DND-41 (cell line): ENCODE data around the gene ZNF644.
"Not testable (repeated sequence)": the region's sequence is repeated elsewhere in the genome, so short reads cannot be mapped to it uniquely, and the experiment has no call there.

Source experiments
- EZH2 ChIP-seq: IDR thresholded peaks from 3 replicates; pipeline ENCODE4 v1.6.1; 2012; ENCODE audit warnings: borderline replicate concordance, low read depth, mild to moderate bottlenecking, moderate library complexity, low read length, inconsistent platforms; ENCODE audit not compliant: severe bottlenecking
- TF ChIP-seq, protein P1 (sequence below): IDR thresholded peaks from 2 replicates; pipeline ENCODE4 v1.5.1; 2012; ENCODE audit warnings: borderline replicate concordance, low read length, moderate library complexity, mild to moderate bottlenecking; ENCODE audit not compliant: poor library complexity, severe bottlenecking; ENCODE audit errors: extremely low read depth

DNA sequence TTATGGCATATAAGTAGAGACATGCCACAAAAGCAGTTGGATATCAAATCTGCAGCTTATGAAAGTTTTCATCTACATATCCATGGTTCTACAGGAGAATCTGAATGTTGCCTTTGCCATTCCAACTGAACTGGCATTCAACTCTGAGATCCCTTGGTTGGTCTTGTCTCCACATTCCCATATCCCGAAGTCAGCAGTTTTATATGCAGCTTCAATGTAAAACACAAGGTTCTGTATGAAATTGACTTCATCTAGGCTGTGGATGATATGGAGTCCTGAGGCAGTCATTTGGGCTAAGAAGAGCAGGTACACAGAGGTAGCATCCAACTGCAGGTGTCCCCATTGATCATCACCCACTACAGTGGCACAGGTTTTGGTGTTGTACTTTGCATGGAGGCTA lies 129.0 kb downstream of the ZNF644 start:
- TF ChIP-seq EZH2: not testable (repeated sequence)
- TF ChIP-seq, protein P1, sequence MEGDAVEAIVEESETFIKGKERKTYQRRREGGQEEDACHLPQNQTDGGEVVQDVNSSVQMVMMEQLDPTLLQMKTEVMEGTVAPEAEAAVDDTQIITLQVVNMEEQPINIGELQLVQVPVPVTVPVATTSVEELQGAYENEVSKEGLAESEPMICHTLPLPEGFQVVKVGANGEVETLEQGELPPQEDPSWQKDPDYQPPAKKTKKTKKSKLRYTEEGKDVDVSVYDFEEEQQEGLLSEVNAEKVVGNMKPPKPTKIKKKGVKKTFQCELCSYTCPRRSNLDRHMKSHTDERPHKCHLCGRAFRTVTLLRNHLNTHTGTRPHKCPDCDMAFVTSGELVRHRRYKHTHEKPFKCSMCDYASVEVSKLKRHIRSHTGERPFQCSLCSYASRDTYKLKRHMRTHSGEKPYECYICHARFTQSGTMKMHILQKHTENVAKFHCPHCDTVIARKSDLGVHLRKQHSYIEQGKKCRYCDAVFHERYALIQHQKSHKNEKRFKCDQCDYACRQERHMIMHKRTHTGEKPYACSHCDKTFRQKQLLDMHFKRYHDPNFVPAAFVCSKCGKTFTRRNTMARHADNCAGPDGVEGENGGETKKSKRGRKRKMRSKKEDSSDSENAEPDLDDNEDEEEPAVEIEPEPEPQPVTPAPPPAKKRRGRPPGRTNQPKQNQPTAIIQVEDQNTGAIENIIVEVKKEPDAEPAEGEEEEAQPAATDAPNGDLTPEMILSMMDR: not testable (repeated sequence)
